ENCODE results near the gene AUP1. TPM values are rescaled to one million over a fixed set of nuclear protein-coding genes. Genes with fewer than 3 reads are reported as not detected.

The AUP1 gene
- total RNA-seq, 4 donors from 2014 or later = 96.9 to 109 (median 102) TPM

DNA sequence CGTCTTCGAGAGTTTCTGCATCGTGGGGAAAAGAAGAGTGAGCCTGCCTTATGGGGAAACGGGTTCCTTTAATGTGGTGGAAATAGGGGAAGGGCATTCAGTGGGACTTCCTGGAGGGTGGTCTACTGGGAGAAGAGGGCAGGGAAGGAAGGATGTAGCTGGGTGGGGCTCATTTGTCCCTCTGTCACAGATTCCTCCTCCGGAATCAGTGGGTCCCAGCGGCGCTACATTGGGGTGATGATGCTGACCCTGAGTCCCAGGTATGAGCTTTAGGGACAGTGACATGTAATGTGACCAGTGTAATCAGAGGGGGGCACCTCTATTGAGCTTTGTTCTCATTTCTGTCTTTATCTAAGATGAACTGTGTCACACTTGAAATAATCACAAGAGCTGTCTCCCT lies 2.2 kb upstream of the AUP1 start:
- TF ChIP-seq, protein P1, sequence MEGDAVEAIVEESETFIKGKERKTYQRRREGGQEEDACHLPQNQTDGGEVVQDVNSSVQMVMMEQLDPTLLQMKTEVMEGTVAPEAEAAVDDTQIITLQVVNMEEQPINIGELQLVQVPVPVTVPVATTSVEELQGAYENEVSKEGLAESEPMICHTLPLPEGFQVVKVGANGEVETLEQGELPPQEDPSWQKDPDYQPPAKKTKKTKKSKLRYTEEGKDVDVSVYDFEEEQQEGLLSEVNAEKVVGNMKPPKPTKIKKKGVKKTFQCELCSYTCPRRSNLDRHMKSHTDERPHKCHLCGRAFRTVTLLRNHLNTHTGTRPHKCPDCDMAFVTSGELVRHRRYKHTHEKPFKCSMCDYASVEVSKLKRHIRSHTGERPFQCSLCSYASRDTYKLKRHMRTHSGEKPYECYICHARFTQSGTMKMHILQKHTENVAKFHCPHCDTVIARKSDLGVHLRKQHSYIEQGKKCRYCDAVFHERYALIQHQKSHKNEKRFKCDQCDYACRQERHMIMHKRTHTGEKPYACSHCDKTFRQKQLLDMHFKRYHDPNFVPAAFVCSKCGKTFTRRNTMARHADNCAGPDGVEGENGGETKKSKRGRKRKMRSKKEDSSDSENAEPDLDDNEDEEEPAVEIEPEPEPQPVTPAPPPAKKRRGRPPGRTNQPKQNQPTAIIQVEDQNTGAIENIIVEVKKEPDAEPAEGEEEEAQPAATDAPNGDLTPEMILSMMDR (IDR thresholded peaks at IDR 0.05; ENCODE audit: low read depth) = no peak

DNA sequence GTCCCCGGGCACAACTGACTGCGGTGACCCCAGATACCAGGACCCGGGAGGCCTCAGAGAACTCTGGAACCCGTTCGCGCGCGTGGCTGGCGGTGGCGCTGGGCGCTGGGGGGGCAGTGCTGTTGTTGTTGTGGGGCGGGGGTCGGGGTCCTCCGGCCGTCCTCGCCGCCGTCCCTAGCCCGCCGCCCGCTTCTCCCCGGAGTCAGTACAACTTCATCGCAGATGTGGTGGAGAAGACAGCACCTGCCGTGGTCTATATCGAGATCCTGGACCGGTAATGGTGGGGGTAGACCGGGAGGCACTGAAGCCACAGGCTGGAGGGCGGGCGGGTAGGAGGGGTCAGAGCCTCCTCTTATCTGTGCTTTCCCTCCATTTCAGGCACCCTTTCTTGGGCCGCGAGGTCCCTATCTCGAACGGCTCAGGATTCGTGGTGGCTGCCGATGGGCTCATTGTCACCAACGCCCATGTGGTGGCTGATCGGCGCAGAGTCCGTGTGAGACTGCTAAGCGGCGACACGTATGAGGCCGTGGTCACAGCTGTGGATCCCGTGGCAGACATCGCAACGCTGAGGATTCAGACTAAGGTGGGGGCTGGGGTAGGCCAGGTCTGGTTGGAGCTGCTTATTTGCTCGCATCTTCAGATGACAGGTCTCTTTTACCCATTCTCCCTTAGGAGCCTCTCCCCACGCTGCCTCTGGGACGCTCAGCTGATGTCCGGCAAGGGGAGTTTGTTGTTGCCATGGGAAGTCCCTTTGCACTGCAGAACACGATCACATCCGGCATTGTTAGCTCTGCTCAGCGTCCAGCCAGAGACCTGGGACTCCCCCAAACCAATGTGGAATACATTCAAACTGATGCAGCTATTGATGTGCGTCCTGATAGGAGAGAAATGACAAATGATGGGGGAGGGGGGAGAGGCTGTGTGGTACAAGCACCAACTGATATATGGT lies 1.0 kb upstream of the AUP1 start:
- TF ChIP-seq, protein P1 (IDR thresholded peaks at IDR 0.05; ENCODE audit: low read depth) = no peak

DNA sequence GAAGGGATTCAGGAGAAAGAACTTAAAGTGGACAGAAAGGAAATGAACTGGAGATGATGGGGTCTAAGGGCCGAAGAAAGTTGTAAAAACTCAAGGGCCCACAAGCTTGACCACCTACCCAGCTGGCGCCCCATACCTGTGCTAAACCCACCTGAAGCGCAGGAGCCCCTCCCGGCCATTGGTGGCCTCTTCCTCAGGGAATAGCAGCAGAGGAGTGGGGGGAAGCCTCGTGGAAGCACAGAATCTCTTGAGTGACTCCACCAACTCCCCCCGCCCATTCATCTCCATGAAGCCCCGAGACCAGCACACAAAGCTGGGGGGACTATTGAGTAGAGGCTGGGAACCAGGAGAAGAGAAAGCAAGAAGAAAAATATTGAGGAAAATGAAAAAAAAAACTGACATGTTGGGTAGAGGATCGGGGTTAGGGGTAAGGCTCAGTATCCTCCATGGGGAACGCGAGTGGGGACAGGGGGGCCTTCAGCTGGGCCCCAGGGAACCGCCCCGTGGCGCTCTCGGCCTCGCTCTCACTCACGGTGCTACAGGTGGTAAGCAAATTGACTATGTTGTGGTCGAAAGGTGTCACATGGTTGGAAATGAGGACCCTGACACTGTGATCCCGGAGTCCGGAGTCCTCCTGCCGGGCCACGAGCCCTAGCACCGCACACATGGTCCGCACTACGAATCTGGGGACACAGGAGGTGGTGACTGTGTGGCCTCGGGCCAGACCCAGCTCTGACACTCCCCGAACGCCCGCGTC lies 728 bp downstream of the AUP1 start:
- TF ChIP-seq, protein P1 (IDR thresholded peaks at IDR 0.05; ENCODE audit: low read depth) = no peak

DNA sequence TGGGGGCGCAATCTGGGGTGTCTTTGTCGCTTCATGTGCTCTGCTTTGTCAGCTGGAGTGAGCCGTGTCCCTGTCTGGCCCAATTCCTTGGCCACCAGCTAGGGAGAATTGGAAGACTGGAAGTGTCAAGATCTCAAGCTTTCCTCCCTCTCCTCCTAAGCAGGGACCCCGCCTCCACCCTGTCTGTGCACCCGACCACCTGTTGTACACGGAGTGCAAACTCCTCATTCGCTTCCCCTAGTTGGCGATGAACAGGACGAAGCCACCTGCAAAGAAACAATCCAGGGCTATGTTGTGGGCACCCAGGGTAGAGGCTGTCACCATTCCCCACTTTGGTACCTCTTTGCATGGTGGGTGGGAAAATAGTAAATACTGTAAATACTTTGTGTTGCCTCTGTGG lies 1.8 kb downstream of the AUP1 start:
- TF ChIP-seq, protein P1 (IDR thresholded peaks at IDR 0.05; ENCODE audit: low read depth) = no peak

DNA sequence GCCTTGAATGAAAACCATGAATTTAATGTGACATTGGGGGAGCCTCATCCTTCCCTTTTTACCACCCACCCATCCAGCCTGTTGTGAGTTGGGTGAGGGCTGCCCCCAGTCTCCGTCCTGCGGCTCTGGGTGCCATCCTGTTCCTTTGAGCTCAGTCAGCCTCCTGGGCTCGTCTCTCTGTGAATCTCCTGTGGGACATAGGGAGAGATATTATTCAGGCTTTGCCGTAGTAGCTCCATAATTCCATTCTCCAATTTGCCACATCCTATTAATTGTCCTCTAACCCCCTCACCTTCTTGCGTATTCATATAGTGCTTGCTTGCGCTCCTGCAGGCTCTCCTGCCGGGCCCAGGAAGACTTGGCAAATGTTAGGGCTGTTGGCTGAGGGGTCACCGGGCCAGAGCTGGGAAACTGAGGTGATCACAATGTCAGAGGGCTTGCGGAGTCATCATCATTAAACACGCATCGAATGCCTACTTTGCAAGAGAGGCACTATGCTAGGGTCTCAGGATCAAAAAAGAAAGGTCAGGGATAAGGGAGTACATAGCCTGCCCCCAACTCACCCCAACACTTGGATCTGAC lies 2.8 kb downstream of the AUP1 start:
- TF ChIP-seq, protein P1 (IDR thresholded peaks at IDR 0.05; ENCODE audit: low read depth) = no peak

DNA sequence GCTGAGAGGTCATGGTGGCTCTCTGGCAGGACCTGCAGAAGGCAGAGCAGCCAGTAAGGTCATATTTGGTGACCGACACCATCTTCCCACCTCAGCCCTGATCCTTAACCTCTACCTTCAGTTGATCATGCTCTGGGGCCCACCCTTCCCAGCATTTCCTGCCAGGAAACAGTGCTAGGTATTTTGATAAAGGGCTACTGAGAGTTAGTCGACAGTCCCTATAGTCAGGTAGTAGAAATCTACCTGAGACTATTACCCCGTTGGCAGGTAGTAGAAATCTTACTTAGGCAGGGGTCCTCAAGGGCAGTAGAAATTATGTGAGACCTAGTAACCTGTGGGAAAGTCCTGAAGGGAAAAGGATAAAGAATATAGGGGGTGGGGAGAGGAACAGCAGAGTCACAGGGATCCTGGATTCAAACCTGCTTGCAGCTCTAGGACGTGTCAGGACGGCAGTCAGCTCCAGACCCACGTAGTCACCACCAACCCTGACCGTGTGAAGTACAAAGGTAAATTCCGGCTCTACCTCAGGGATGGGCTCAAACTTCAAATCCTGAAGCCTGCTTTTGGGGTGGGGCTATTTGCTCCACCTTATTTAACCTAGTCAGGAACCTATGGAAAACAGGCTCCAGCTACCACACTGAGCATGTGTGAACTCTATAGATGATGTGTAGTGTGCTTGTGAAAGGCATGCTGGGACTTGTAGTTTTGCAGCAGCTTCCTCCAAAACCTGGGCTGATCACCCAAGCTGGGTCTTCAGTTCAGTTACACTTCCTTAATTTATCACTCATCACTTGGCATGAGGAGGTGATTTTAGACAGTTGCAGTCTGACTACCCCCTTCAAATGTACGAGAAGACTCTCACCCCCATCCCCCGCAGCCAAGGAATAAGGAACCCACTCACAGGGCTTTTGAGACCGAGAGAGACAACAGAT lies 3.5 kb downstream of the AUP1 start, which contains the start of gene DQX1:
TSS of gene DQX1 (minus strand) at position 515 of the 932 bp plus-strand sequence. CDS start at position 13, 502 bp downstream.
- TF ChIP-seq, protein P1 (IDR thresholded peaks at IDR 0.05; ENCODE audit: low read depth) = no peak
